ENCODE results near the gene PBX1.

PBX1 gene

GRCh38 chr1:164561472-164561871, 2.5 kb downstream of the PBX1 start:
- no peak overlapping the region for H3K4me3 ChIP-seq (IDR thresholded peaks at IDR 0.05; ENCODE audit: insufficient read depth, low read depth, low read length)
- H4K20me1 ChIP-seq (ENCODE audit: insufficient read depth): no peaks in the 10 kb centered on the region
- H3K9ac ChIP-seq: no peak overlapping the region
- no peak overlapping the region for H2AFZ ChIP-seq (ENCODE audit: low read depth)
- H3K79me2 ChIP-seq (ENCODE audit: insufficient read depth, low read depth): no peaks in the 10 kb centered on the region
- H3K27ac ChIP-seq: no peak overlapping the region
- no peaks in the 10 kb centered on the region for H3K27me3 ChIP-seq (ENCODE audit: insufficient read depth, low read depth)
- H3K36me3 ChIP-seq (ENCODE audit: insufficient read depth): no peaks in the 10 kb centered on the region
- TF ChIP-seq, protein P1, sequence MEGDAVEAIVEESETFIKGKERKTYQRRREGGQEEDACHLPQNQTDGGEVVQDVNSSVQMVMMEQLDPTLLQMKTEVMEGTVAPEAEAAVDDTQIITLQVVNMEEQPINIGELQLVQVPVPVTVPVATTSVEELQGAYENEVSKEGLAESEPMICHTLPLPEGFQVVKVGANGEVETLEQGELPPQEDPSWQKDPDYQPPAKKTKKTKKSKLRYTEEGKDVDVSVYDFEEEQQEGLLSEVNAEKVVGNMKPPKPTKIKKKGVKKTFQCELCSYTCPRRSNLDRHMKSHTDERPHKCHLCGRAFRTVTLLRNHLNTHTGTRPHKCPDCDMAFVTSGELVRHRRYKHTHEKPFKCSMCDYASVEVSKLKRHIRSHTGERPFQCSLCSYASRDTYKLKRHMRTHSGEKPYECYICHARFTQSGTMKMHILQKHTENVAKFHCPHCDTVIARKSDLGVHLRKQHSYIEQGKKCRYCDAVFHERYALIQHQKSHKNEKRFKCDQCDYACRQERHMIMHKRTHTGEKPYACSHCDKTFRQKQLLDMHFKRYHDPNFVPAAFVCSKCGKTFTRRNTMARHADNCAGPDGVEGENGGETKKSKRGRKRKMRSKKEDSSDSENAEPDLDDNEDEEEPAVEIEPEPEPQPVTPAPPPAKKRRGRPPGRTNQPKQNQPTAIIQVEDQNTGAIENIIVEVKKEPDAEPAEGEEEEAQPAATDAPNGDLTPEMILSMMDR (conservative IDR thresholded peaks at IDR 0.05; ENCODE audit: low read depth, low read length): no peak
- peaks cover 14% of the 10 kb centered on the region for H3K4me1 ChIP-seq (ENCODE audit: low read depth, poor library complexity, severe bottlenecking)
- peak overlapping the region; percentile 18; the same call in 1 of the 2 replicates for H3K4me2 ChIP-seq

DNA sequence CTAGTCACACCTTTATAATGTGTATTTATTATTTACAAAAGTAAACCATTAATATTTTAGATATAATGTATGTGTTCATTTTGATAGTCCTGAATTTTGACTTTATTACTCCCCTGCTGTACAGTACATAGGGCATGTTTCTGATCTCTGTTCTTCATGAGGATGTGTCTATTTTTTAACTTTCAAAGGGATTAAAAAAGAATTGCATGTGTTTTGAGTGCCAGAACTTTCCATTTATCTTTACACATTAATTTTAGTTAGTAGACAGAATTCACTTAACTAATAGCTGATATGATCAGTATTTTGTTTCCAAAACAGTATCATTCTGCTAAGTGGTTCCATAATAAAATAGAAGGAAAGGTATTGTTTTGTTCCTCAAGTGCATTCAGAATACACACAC, 3.1 kb downstream of the PBX1 start:
- no peaks in the 10 kb centered on the region for H3K27me3 ChIP-seq (ENCODE audit: insufficient read depth, low read depth)
- H3K4me2 ChIP-seq: no peak overlapping the region
- no peak overlapping the region for H3K4me3 ChIP-seq (IDR thresholded peaks at IDR 0.05; ENCODE audit: insufficient read depth, low read depth, low read length)
- no peak overlapping the region for H3K9ac ChIP-seq
- H4K20me1 ChIP-seq (ENCODE audit: insufficient read depth): no peaks in the 10 kb centered on the region
- peaks cover 14% of the 10 kb centered on the region for H3K4me1 ChIP-seq (ENCODE audit: low read depth, poor library complexity, severe bottlenecking)
- H3K79me2 ChIP-seq (ENCODE audit: insufficient read depth, low read depth): no peaks in the 10 kb centered on the region
- no peak overlapping the region for H2AFZ ChIP-seq (ENCODE audit: low read depth)
- H3K27ac ChIP-seq: no peak overlapping the region
- H3K36me3 ChIP-seq (ENCODE audit: insufficient read depth): no peaks in the 10 kb centered on the region
- TF ChIP-seq, protein P1 (conservative IDR thresholded peaks at IDR 0.05; ENCODE audit: low read depth, low read length): no peak

- H2AFZ ChIP-seq (ENCODE audit: low read depth): no peak overlapping the region
- H4K20me1 ChIP-seq (ENCODE audit: insufficient read depth): no peaks in the 10 kb centered on the region
- H3K36me3 ChIP-seq (ENCODE audit: insufficient read depth): no peaks in the 10 kb centered on the region
- TF ChIP-seq, protein P1 (conservative IDR thresholded peaks at IDR 0.05; ENCODE audit: low read depth, low read length): no peak
- no peaks in the 10 kb centered on the region for H3K79me2 ChIP-seq (ENCODE audit: insufficient read depth, low read depth)
- peaks cover 10% of the 10 kb centered on the region for H3K4me1 ChIP-seq (ENCODE audit: low read depth, poor library complexity, severe bottlenecking)
- no peak overlapping the region for H3K4me2 ChIP-seq
- no peak overlapping the region for H3K27ac ChIP-seq
- no peak overlapping the region for H3K9ac ChIP-seq
- no peaks in the 10 kb centered on the region for H3K27me3 ChIP-seq (ENCODE audit: insufficient read depth, low read depth)
- no peak overlapping the region for H3K4me3 ChIP-seq (IDR thresholded peaks at IDR 0.05; ENCODE audit: insufficient read depth, low read depth, low read length)
Observed at GRCh38 chr1:164562511-164562910, 3.5 kb downstream of the PBX1 start.

DNA sequence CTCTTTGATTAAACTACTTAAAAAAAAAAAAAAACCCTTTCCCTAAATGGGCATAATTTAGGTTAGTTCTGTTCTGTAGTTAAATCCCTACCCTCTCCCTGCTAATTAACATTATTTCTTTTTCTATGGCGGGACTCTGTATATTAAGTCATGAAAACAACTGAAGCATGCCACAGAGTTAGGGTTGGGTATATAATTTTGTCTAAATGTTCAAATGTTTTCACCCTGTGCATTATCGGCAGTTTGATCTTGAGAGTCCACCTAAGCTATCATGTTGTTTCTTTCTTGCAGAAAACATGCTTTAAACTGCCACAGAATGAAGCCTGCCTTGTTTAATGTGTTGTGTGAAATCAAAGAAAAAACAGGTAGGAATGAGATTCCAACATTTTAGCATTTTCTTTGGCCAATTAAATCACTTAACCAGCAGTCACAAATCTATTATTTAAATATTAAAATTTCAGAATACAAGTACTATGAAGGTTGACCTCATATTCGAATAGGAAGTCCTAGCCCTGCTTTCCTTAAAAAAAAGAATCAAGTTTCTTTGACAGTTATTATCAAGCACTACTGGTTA, 4.0 kb downstream of the PBX1 start:
- no peak overlapping the region for H3K27ac ChIP-seq
- no peak overlapping the region for H3K4me3 ChIP-seq (IDR thresholded peaks at IDR 0.05; ENCODE audit: insufficient read depth, low read depth, low read length)
- no peaks in the 10 kb centered on the region for H3K79me2 ChIP-seq (ENCODE audit: insufficient read depth, low read depth)
- no peak overlapping the region for H2AFZ ChIP-seq (ENCODE audit: low read depth)
- H3K4me2 ChIP-seq: no peak overlapping the region
- H3K9ac ChIP-seq: no peak overlapping the region
- H4K20me1 ChIP-seq (ENCODE audit: insufficient read depth): no peaks in the 10 kb centered on the region
- H3K36me3 ChIP-seq (ENCODE audit: insufficient read depth): no peaks in the 10 kb centered on the region
- H3K4me1 ChIP-seq (ENCODE audit: low read depth, poor library complexity, severe bottlenecking): peaks cover 5% of the 10 kb centered on the region
- no peaks in the 10 kb centered on the region for H3K27me3 ChIP-seq (ENCODE audit: insufficient read depth, low read depth)
- TF ChIP-seq, protein P1 (conservative IDR thresholded peaks at IDR 0.05; ENCODE audit: low read depth, low read length): no peak
